RWPE1 (cell line): ENCODE measurements around the gene ZNF527.
"Not testable (repeated sequence)": the region's sequence is repeated elsewhere in the genome, so short reads cannot be mapped to it uniquely, and the experiment has no call there.

Experiments
- CTCF ChIA-PET: fragments of 350-600 bp; sonication (Branson Sonifier 250); formaldehyde crosslinking; extraction: SDS; loops from one replicate; lab custom pipeline; 2021; lab: Yijun Ruan, JAX
- POLR2A ChIA-PET: fragments of 400-600 bp; formaldehyde crosslinking; extraction: SDS; loops from one replicate; lab custom pipeline; 2020; ENCODE audit warnings: antibody characterized with exemption; ENCODE audit not compliant: low non-redundant PET; lab: Yijun Ruan, JAX
- DNase-seq: peaks from one replicate; pipeline ENCODE4 v3.0.0; 2012; ENCODE audit warnings: low spot score
- H3K27ac ChIP-seq: fragments of 450-650 bp; 2 replicates; pipeline ENCODE4 v1.5.1; 2017
- CTCF ChIP-seq: fragments of 450-650 bp; conservative IDR thresholded peaks from 2 replicates; pipeline ENCODE4 v1.5.1; 2017; ENCODE audit warnings: low read depth, mild to moderate bottlenecking

The ZNF527 gene

DNA sequence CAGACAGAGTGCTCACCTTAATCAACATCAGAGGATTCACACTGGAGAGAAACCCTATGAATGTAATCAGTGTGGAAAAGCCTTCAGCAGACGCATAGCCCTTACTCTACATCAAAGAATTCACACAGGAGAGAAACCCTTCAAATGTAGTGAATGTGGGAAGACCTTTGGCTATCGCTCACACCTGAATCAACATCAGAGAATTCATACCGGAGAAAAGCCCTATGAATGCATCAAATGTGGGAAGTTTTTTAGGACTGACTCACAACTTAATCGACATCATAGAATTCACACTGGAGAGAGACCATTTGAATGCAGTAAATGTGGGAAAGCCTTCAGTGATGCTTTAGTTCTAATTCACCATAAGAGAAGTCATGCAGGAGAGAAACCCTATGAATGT, 18.3 kb downstream of the ZNF527 start:
- CTCF ChIA-PET: no interaction called here
- POLR2A ChIA-PET: no interaction called here
- no peak for DNase-seq
- H3K27ac ChIP-seq: no peak overlapping the region
- no peak for TF ChIP-seq CTCF

DNA sequence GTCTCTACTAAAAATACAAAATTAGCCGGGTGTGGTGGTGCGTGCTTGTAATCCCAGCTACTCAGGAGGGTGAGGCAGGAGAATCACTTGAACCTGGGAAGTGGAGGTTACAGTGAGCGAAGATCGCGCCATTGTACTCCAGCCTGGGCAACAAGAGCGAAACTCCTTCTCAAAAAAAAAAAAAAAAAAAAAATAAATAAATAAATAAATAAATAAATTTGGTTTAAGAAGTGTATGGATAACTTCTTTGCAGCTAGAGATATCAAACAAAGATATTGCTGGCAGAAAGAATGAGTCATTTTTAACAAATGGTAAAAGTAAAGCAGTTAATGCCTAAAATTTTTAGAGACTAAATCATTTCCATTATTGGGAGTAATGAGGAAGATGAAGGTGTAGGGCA, 20.5 kb downstream of the ZNF527 start:
- DNase-seq, H3K27ac ChIP-seq, POLR2A ChIA-PET, CTCF ChIA-PET: not testable (repeated sequence)

DNA sequence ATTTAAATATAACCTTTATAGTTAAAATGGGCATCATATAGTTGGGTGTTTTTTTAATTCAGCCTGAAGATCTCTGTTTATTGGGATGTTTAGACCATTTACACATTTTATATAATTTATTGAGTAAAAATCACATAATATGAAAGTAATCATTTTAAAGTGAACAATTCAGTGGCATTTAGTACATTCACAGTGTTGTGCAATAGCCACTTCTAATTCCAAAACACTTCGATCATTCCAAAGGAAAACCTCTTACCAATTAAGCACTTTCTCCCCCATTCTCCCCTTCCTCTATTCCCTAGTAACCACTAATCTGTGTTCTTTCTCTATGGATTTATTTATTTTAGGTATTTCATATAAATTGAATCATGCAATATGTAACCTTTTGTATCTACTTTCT, 30.2 kb downstream of the ZNF527 start:
- DNase-seq: no peak
- CTCF ChIA-PET: no interaction called here
- POLR2A ChIA-PET: no interaction called here
- no peak for TF ChIP-seq CTCF
- no peak overlapping the region for H3K27ac ChIP-seq

GRCh38 chr19:37403403-37403802, 32.5 kb downstream of the ZNF527 start:
- DNase-seq: no peak
- no peak for TF ChIP-seq CTCF
- H3K27ac ChIP-seq: no peak overlapping the region
- ChIA-PET CTCF (no interaction called here), POLR2A (no interaction called here)

GRCh38 chr19:37406140-37406846, 35.4 kb downstream of the ZNF527 start:
- POLR2A ChIA-PET, CTCF ChIA-PET: not testable (repeated sequence)

GRCh38 chr19:37412700-37413099, 41.8 kb downstream of the ZNF527 start:
- ChIA-PET CTCF (interaction anchor here (0.6 kb wide), 1 partner anchor 163 kb away, joined by 5 read pairs; no protein-coding TSS in a partner anchor), POLR2A (no interaction called here)
- TF ChIP-seq CTCF: no peak
- no peak overlapping the region for H3K27ac ChIP-seq
- no peak for DNase-seq

More at GRCh38 chr19:37406140-37406846, 35.4 kb downstream of the ZNF527 start:
- not testable (repeated sequence) for H3K27ac ChIP-seq, DNase-seq

GRCh38 chr19:37413313-37414084, 42.6 kb downstream of the ZNF527 start:
- ChIA-PET POLR2A (no interaction called here), CTCF (interaction anchor here (0.6 kb wide), 1 partner anchor 27 kb away, joined by 3 read pairs; no protein-coding TSS in a partner anchor)
- no peak for DNase-seq
- TF ChIP-seq CTCF: no peak
- no peak overlapping the region for H3K27ac ChIP-seq
